OCI-LY3 (cell line): ENCODE data around the gene ZDHHC16.

Source experiments
- EZH2phosphoT487 ChIP-seq: fragments of 200-600 bp; shearing (Covaris generic); IDR thresholded peaks from 2 replicates; pipeline ENCODE4 v1.6.1; 2018; ENCODE audit warnings: antibody characterized with exemption, mixed run types, low read depth
- TF ChIP-seq, protein P1 (sequence below): fragments of 200-600, 300-600 bp; sonication (generic); IDR thresholded peaks from 2 replicates; pipeline ENCODE4 v1.5.1; 2014; ENCODE audit warnings: antibody characterized with exemption, low read length, low read depth

DNA sequence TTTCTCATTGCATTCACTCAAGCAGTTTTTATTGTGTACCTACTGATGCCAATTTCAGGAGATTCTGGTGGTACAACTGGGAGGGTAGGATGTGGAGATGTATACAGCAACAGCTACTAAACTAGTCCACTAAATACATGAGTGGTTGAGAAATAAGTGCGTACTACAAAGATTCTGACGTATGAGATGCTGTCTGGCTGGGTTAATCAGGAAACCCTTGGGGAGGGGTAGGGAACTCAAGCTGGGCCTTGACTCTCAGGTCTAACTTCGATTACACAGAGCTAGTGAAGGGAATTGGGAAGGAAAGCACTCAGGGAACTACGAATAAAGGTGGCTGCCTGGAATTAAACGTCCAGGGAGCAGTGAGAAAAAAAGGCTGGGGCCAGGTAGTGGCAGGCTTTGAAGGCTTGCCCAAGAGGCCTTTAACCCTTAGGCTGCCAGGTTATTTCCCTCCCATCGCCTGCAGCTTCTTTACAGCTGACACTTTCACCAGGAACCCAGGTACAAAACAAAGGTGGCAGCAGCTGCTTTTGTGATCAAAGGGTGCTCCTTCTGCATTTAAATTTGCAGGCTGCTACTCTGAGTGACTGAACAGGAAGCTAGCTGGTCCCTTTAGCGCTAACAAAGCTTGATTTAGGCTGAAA, 49.0 kb downstream of the ZDHHC16 start:
- TF ChIP-seq, protein P1, sequence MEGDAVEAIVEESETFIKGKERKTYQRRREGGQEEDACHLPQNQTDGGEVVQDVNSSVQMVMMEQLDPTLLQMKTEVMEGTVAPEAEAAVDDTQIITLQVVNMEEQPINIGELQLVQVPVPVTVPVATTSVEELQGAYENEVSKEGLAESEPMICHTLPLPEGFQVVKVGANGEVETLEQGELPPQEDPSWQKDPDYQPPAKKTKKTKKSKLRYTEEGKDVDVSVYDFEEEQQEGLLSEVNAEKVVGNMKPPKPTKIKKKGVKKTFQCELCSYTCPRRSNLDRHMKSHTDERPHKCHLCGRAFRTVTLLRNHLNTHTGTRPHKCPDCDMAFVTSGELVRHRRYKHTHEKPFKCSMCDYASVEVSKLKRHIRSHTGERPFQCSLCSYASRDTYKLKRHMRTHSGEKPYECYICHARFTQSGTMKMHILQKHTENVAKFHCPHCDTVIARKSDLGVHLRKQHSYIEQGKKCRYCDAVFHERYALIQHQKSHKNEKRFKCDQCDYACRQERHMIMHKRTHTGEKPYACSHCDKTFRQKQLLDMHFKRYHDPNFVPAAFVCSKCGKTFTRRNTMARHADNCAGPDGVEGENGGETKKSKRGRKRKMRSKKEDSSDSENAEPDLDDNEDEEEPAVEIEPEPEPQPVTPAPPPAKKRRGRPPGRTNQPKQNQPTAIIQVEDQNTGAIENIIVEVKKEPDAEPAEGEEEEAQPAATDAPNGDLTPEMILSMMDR = no peak
- no peak for TF ChIP-seq EZH2phosphoT487
